K562 (cell line): ENCODE results near the gene CAGE1.
"Not testable (repeated sequence)": the region's sequence is repeated elsewhere in the genome, so short reads cannot be mapped to it uniquely, and the experiment has no call there.

Experiments
- ERF ChIP-seq: fragments of 450-650 bp; formaldehyde crosslinking; IDR thresholded peaks from 2 replicates; pipeline ENCODE4 v1.4.0; 2020; ENCODE audit warnings: mild to moderate bottlenecking, mixed read lengths
- NCOA1 ChIP-seq: fragments of 450-650 bp; IDR thresholded peaks from 2 replicates; pipeline ENCODE4 v1.6.1; 2016; ENCODE audit warnings: low read depth

DNA sequence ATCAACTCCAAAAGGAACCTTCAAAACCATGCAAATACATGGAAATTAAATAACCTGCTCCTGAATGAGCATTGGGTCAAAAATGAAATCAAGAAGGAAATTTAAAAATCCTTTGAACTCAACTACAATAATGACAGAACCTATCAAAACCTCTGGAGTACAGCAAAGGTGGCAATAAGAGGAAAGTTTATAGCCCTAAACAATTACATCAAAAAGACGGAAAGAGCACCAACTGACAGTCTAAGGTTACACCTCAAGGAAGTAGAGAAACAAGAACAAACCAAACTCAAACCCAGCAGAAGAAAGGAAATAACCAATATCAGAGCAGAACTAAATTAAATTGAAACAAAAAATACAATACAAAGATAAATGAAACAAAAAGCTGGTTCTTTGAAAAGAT is 39.0 kb downstream of the CAGE1 start:
- TF ChIP-seq ERF (CRISPR knock-in tag); NCOA1: not testable (repeated sequence)
